Glutamatergic neuron (in vitro differentiated cells): ENCODE measurements around the gene PNCK. TPM values are rescaled to one million over a fixed set of nuclear protein-coding genes. Genes with fewer than 3 reads are reported as not detected.

Source experiments
- DNase-seq: peaks from one replicate; pipeline ENCODE4 v3.0.0; 2022
- H3K27ac Mint-ChIP-seq: one replicate; pipeline ENCODE4 v1.8.0; 2020; ENCODE audit warnings: mild to moderate bottlenecking, mixed read lengths, inconsistent platforms; ENCODE audit not compliant: unreplicated experiment
- H3K27me3 Mint-ChIP-seq: one replicate; pipeline ENCODE4 v1.8.0; 2020; ENCODE audit warnings: mild to moderate bottlenecking, moderate library complexity, mixed read lengths, inconsistent platforms; ENCODE audit not compliant: unreplicated experiment
- H3K36me3 Mint-ChIP-seq: one replicate; pipeline ENCODE4 v1.8.0; 2020; ENCODE audit warnings: mild to moderate bottlenecking, mixed read lengths, inconsistent platforms; ENCODE audit not compliant: unreplicated experiment
- H3K4me1 Mint-ChIP-seq: one replicate; pipeline ENCODE4 v1.8.0; 2020; ENCODE audit warnings: mild to moderate bottlenecking, low read depth, mixed read lengths, inconsistent platforms; ENCODE audit not compliant: unreplicated experiment
- H3K4me3 Mint-ChIP-seq: one replicate; pipeline ENCODE4 v1.8.0; 2020; ENCODE audit warnings: mild to moderate bottlenecking, mixed read lengths, inconsistent platforms; ENCODE audit not compliant: unreplicated experiment
- H3K9me3 Mint-ChIP-seq: one replicate; pipeline ENCODE4 v1.8.0; 2020; ENCODE audit warnings: mild to moderate bottlenecking, moderate library complexity, mixed read lengths, inconsistent platforms; ENCODE audit not compliant: unreplicated experiment
- total RNA-seq: library from RNA; stranded (reverse); fragmentation: NEBNext Ultra II Directional; extraction: Animal tissue kit (Norgen Biotek cat#: 25700); gene quantifications from one replicate; pipeline ENCODE4 v1.2.1, GENCODE V29; 2021; ENCODE audit not compliant: unreplicated experiment
- TF ChIP-seq, protein P1 (sequence below): fragments of 200-600 bp; sonication (generic); IDR thresholded peaks from one replicate; pipeline ENCODE4 v1.5.0; 2021; ENCODE audit not compliant: partially characterized antibody, unreplicated experiment

PNCK gene
- total RNA-seq, 1 donor from 2014 or later, result 4.3 TPM

GRCh38 chrX:153674219-153674851, 722 bp upstream of the PNCK start:
- H3K27ac Mint-ChIP-seq, result no peak overlapping the region

DNA sequence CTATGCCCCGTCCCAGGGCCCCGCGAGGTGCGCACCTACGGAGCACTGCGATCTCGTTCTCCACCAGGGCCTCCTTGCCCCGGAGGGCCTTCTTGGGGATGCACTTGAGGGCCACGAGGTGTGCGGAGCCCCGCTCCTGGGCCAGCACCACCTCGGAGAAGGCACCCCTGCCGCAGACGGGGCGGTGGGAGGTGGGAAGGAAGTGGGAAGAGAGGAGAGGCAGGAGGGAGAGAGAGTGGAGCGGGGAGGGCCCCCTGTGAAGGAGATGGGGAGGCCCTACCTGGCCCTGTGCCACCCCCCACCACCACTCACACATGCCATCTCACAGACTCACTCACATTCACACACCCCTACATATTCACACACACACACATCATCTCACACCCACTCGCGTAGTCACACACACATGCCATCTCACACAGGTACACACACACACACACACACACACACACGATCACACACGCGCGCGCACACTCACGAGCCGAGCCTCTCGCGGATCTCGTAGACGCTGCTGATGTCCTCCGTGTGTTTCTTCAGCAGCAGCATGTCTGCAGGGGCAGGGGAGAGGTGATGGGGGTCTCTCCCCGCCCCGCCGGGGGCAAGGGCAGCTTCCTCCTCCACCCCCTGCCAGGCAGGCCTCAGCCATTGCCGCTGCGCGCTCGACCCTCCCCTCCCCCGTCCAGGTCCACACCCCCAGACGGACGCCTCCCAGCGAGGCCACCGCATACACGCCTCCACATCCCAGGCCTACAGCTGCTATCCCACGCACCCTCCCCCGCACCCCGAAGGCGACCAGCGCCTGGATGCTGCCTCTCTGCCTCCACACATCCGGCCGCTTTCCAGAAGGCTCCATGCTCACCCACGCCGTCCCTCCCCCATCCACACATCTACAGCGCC, 834 bp downstream of the PNCK start:
- peaks cover 2% of the 10 kb centered on the region for H3K9me3 Mint-ChIP-seq
- H3K36me3 Mint-ChIP-seq, result no peaks in the 10 kb centered on the region
- no peak overlapping the region for H3K27ac Mint-ChIP-seq
- TF ChIP-seq, protein P1, sequence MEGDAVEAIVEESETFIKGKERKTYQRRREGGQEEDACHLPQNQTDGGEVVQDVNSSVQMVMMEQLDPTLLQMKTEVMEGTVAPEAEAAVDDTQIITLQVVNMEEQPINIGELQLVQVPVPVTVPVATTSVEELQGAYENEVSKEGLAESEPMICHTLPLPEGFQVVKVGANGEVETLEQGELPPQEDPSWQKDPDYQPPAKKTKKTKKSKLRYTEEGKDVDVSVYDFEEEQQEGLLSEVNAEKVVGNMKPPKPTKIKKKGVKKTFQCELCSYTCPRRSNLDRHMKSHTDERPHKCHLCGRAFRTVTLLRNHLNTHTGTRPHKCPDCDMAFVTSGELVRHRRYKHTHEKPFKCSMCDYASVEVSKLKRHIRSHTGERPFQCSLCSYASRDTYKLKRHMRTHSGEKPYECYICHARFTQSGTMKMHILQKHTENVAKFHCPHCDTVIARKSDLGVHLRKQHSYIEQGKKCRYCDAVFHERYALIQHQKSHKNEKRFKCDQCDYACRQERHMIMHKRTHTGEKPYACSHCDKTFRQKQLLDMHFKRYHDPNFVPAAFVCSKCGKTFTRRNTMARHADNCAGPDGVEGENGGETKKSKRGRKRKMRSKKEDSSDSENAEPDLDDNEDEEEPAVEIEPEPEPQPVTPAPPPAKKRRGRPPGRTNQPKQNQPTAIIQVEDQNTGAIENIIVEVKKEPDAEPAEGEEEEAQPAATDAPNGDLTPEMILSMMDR, result no peak
- H3K27me3 Mint-ChIP-seq, result peaks cover 4% of the 10 kb centered on the region
- DNase-seq, result no peak
- H3K4me3 Mint-ChIP-seq, result no peak overlapping the region
- H3K4me1 Mint-ChIP-seq, result peaks cover 1% of the 10 kb centered on the region

More at GRCh38 chrX:153674219-153674851, 722 bp upstream of the PNCK start:
- Mint-ChIP-seq H3K27me3 (peaks cover 4% of the 10 kb centered on the region), H3K36me3 (no peaks in the 10 kb centered on the region), H3K4me1 (peaks cover 1% of the 10 kb centered on the region), H3K4me3 (peak overlapping the region; percentile 60), H3K9me3 (peaks cover 2% of the 10 kb centered on the region)
- DNase-seq, result no peak
- TF ChIP-seq, protein P1, result no peak

DNA sequence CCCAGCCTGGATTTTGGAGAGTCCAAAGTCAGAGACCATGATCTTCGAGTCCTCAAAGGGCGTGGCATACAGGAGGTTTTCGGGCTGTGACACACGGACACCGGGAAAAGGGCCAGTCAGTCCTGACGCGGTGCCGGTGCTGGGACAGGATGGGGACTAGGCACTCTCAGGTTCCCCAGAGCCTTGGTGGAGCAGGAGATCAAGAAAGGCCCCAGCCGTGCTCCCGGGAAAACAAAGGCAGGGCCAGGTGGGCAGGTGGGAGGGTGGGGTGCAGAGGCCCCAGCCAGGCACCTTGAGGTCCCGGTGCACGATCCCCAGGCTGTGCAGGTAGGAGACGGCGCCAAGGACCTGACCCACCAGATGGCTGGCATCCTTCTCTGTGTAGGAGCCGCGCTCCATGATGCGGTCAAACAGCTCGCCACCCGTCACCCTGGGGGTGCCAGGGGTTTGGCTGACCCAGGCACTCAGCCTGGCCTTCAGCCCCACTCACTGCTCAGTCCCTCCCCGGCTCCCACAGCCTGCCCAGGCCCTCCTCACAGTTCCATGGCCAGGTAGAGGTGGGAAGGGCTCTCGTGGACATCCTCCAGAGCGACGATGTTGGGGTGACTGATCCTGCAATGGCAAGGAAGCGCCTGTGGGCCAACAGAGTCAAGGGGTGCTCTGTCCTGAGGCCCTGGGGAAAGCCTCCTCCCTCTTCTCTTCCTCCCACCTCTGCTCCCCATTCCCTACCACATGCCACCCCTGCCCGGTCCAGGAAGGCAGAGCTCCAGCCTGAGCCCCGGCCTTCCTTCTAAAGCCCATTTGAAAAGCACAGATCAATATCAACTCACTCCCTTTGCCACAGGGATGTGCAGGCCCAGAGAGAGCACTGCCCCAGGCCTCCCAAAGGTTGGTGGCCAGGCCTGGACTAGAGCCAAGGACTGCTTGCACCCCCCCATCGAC, 1.8 kb downstream of the PNCK start:
- H3K36me3 Mint-ChIP-seq, result no peaks in the 10 kb centered on the region
- H3K4me3 Mint-ChIP-seq, result no peak overlapping the region
- DNase-seq, result no peak
- TF ChIP-seq, protein P1, result no peak
- peaks cover 4% of the 10 kb centered on the region for H3K27me3 Mint-ChIP-seq
- peaks cover 1% of the 10 kb centered on the region for H3K4me1 Mint-ChIP-seq
- peaks cover 2% of the 10 kb centered on the region for H3K9me3 Mint-ChIP-seq
- no peak overlapping the region for H3K27ac Mint-ChIP-seq

GRCh38 chrX:153670748-153671588, 2.6 kb downstream of the PNCK start:
- Mint-ChIP-seq H3K9me3 (peaks cover 2% of the 10 kb centered on the region), H3K27ac (no peak overlapping the region), H3K36me3 (no peaks in the 10 kb centered on the region), H3K4me3 (no peak overlapping the region), H3K4me1 (peaks cover 1% of the 10 kb centered on the region), H3K27me3 (peaks cover 8% of the 10 kb centered on the region)
- DNase-seq, result no peak
- TF ChIP-seq, protein P1, result no peak
